GM23248 (cell line): ENCODE measurements around the gene HIGD2A. TPM values are rescaled to one million over a fixed set of nuclear protein-coding genes. Genes with fewer than 3 reads are reported as not detected.

ENCODE experiments used
- DNase-seq: peaks from one replicate; pipeline ENCODE4 v3.0.0-alpha.2; 2015
- H2AFZ ChIP-seq: fragments of 200-600 bp; sonication (generic); 2 replicates; pipeline ENCODE4 v1.6.1; 2016; ENCODE audit warnings: antibody characterized with exemption
- H3F3A ChIP-seq: fragments of 200-600 bp; sonication (generic); 2 replicates; pipeline ENCODE4 v1.6.1; 2016; ENCODE audit warnings: mild to moderate bottlenecking, antibody characterized with exemption, mixed run types; ENCODE audit not compliant: insufficient read depth
- H3K27ac ChIP-seq: fragments of 200-600 bp; sonication (generic); 2 replicates; pipeline ENCODE4 v1.5.1; 2016; ENCODE audit warnings: mild to moderate bottlenecking
- H3K27me3 ChIP-seq: fragments of 200-600 bp; sonication (generic); replicated peaks from 2 replicates; pipeline ENCODE4 v1.6.1; 2016; ENCODE audit warnings: mild to moderate bottlenecking; ENCODE audit not compliant: insufficient read depth
- H3K36me3 ChIP-seq: fragments of 200-600 bp; sonication (generic); 2 replicates; pipeline ENCODE4 v1.6.1; 2016; ENCODE audit warnings: low read depth, mild to moderate bottlenecking
- H3K4me1 ChIP-seq: fragments of 200-600 bp; sonication (generic); 2 replicates; pipeline ENCODE4 v1.6.1; 2016; ENCODE audit warnings: mild to moderate bottlenecking; ENCODE audit not compliant: insufficient read depth
- H3K4me2 ChIP-seq: fragments of 200-600 bp; sonication (generic); one replicate; pipeline ENCODE4 v1.6.1; 2016; ENCODE audit warnings: mild to moderate bottlenecking; ENCODE audit not compliant: unreplicated experiment
- H3K4me3 ChIP-seq: fragments of 200-600 bp; sonication (generic); 2 replicates; pipeline ENCODE4 v1.5.1; 2016; ENCODE audit warnings: mild to moderate bottlenecking
- H3K79me2 ChIP-seq: fragments of 200-600 bp; sonication (generic); 2 replicates; pipeline ENCODE4 v1.6.1; 2016; ENCODE audit warnings: mild to moderate bottlenecking; ENCODE audit not compliant: insufficient read depth
- H3K9ac ChIP-seq: fragments of 200-600 bp; sonication (generic); 2 replicates; pipeline ENCODE4 v1.6.1; 2016; ENCODE audit warnings: mild to moderate bottlenecking
- H3K9me2 ChIP-seq: fragments of 200-600 bp; sonication (generic); 2 replicates; pipeline ENCODE4 v1.6.1; 2016; ENCODE audit warnings: mixed run types, mild to moderate bottlenecking, moderate library complexity; ENCODE audit not compliant: insufficient read depth
- H3K9me3 ChIP-seq: fragments of 200-600 bp; sonication (generic); one replicate; pipeline ENCODE4 v1.6.1; 2017; ENCODE audit warnings: low read depth
- H4K20me1 ChIP-seq: fragments of 200-600 bp; sonication (generic); 2 replicates; pipeline ENCODE4 v1.6.0; 2016; ENCODE audit not compliant: insufficient read depth
- EZH2 ChIP-seq: fragments of 200-600 bp; sonication (generic); IDR thresholded peaks from 2 replicates; pipeline ENCODE4 v1.6.1; 2018; ENCODE audit warnings: antibody characterized with exemption, mild to moderate bottlenecking; ENCODE audit not compliant: insufficient read depth, poor library complexity, severe bottlenecking
- EZH2phosphoT487 ChIP-seq: fragments of 200-600 bp; sonication (generic); IDR thresholded peaks from 2 replicates; pipeline ENCODE4 v1.6.1; 2018; ENCODE audit warnings: antibody characterized with exemption, moderate library complexity, mild to moderate bottlenecking, low read depth; ENCODE audit not compliant: insufficient read depth
- WGBS, 2 experiments: methylation state at CpG; one replicate each; pipeline ENCODE4 v1.1.6; 2015 to 2017; ENCODE audit warnings: low lambda C conversion rate in 2 of 2, low coverage in 1 of 2; ENCODE audit errors: missing lambda C conversion rate in 2 of 2; 5-methylcytosine and 5-hydroxymethylcytosine counted together
- in situ Hi-C: fragments of 300-500 bp; cut with MboI; formaldehyde crosslinking; loops from 2 replicates; pipeline ENCODE4 v1.15.0; 2020
- polyA plus RNA-seq: library from polyadenylated mRNA; unstranded; fragments of >200 nt; fragmentation: Nextera tagmentation; extraction: Ambion mirVana; gene quantifications from 2 replicates; pipeline ENCODE4 v1.2.1, GENCODE V29; 2016
- total RNA-seq: library from RNA; depleted of rRNA; stranded (reverse); fragments of >200 nt; shearing (Covaris generic); gene quantifications from 2 replicates; pipeline ENCODE4 v1.2.3, GENCODE V29; 2014

The HIGD2A gene
- total and polyA plus RNA-seq, 2 experiments from 2014 or later = 72.1 to 117 TPM

- Histone ChIP-seq H3K4me3 (no peak overlapping the region), H3K4me1 (peaks cover 15% of the 10 kb centered on the region; the same call in 1 of the 2 replicates), H3K79me2 (peaks cover 39% of the 10 kb centered on the region), H4K20me1 (no peaks in the 10 kb centered on the region), H2AFZ (no peak overlapping the region), H3K9me3 (no peaks in the 10 kb centered on the region), H3K9ac (no peak overlapping the region), H3K4me2 (no peak overlapping the region), H3K27ac (no peak overlapping the region), H3F3A (0 out of 2 replicates have a peak, but pooled peaks cover 11% of the 10 kb centered on the region), H3K9me2 (no peaks in the 10 kb centered on the region), H3K36me3 (peaks cover 19% of the 10 kb centered on the region; the same call in 1 of the 2 replicates), H3K27me3 (no peaks in the 10 kb centered on the region)
- WGBS, 2 experiments = 84 to 87% methylated on average over 3 of the region's 3 CpGs
- DNase-seq = no peak
- in situ Hi-C loops = no loop called here
- no peak for TF ChIP-seq EZH2
- TF ChIP-seq EZH2phosphoT487 = no peak
Observed at GRCh38 chr5:176382721-176383120, 5.8 kb upstream of the HIGD2A start.

GRCh38 chr5:176383248-176383905 is 5.2 kb upstream of the HIGD2A start:
- Histone ChIP-seq H3K27ac (no peak overlapping the region), H2AFZ (no peak overlapping the region), H3F3A (0 out of 2 replicates have a peak, but pooled peaks cover 11% of the 10 kb centered on the region), H3K4me3 (no peak overlapping the region), H3K36me3 (peaks cover 19% of the 10 kb centered on the region; the same call in 1 of the 2 replicates), H3K9me2 (no peaks in the 10 kb centered on the region), H3K9me3 (no peaks in the 10 kb centered on the region), H3K27me3 (no peaks in the 10 kb centered on the region), H4K20me1 (no peaks in the 10 kb centered on the region), H3K79me2 (peaks cover 45% of the 10 kb centered on the region), H3K4me1 (peaks cover 15% of the 10 kb centered on the region; the same call in 1 of the 2 replicates), H3K4me2 (no peak overlapping the region), H3K9ac (no peak overlapping the region)
- 88 to 89% methylated on average over 15 of the region's 15 CpGs for WGBS, 2 experiments
- in situ Hi-C loops = no loop called here
- DNase-seq = no peak
- TF ChIP-seq EZH2 (no peak), EZH2phosphoT487 (no peak)

- in situ Hi-C loops = no loop called here
- Histone ChIP-seq H3K36me3 (peaks cover 19% of the 10 kb centered on the region; the same call in 1 of the 2 replicates), H3K79me2 (peaks cover 45% of the 10 kb centered on the region), H3K27me3 (no peaks in the 10 kb centered on the region), H3K9ac (no peak overlapping the region), H3K27ac (no peak overlapping the region), H3K4me1 (peaks cover 15% of the 10 kb centered on the region; the same call in 1 of the 2 replicates), H4K20me1 (no peaks in the 10 kb centered on the region), H3K4me2 (no peak overlapping the region), H3F3A (0 out of 2 replicates have a peak, but pooled peaks cover 11% of the 10 kb centered on the region), H2AFZ (no peak overlapping the region), H3K4me3 (no peak overlapping the region), H3K9me2 (no peaks in the 10 kb centered on the region), H3K9me3 (no peaks in the 10 kb centered on the region)
- TF ChIP-seq EZH2 (no peak), EZH2phosphoT487 (no peak)
- no peak for DNase-seq
- 76 to 83% methylated on average over 9 of the region's 9 CpGs for WGBS, 2 experiments
Observed at GRCh38 chr5:176383961-176384360, 4.6 kb upstream of the HIGD2A start.

GRCh38 chr5:176384366-176384930 is 4.1 kb upstream of the HIGD2A start:
- TF ChIP-seq EZH2 (no peak), EZH2phosphoT487 (no peak)
- Histone ChIP-seq H2AFZ (no peak overlapping the region), H4K20me1 (no peaks in the 10 kb centered on the region), H3K79me2 (peaks cover 45% of the 10 kb centered on the region), H3K27ac (no peak overlapping the region), H3K4me2 (no peak overlapping the region), H3K27me3 (no peaks in the 10 kb centered on the region), H3K4me3 (no peak overlapping the region), H3K9me3 (no peaks in the 10 kb centered on the region), H3K9ac (no peak overlapping the region), H3K9me2 (no peaks in the 10 kb centered on the region), H3F3A (peaks cover 12% of the 10 kb centered on the region), H3K4me1 (peaks cover 15% of the 10 kb centered on the region; the same call in 1 of the 2 replicates), H3K36me3 (peaks cover 19% of the 10 kb centered on the region; the same call in 1 of the 2 replicates)
- in situ Hi-C loops = no loop called here
- WGBS, 2 experiments = 85 to 90% methylated on average over 8 of the region's 8 CpGs
- no peak for DNase-seq
